HL-60/S4 treated with retinoic acid at 250 ng/mL for 4 days and 3 days (cell line): ENCODE results near the gene FAM114A1.
"Not testable (repeated sequence)": the region's sequence is repeated elsewhere in the genome, so short reads cannot be mapped to it uniquely, and the experiment has no call there.

Experiments used
- in situ Hi-C: fragments of 300-500 bp; cut with MboI; formaldehyde crosslinking; loops from 2 replicates; pipeline ENCODE4 v1.7.0; 2022; ENCODE audit warnings: low sequenced_read_pairs

Gene FAM114A1

GRCh38 chr4:38928974-38929373, 61.4 kb downstream of the FAM114A1 start:
- in situ Hi-C loops = no loop called here

DNA sequence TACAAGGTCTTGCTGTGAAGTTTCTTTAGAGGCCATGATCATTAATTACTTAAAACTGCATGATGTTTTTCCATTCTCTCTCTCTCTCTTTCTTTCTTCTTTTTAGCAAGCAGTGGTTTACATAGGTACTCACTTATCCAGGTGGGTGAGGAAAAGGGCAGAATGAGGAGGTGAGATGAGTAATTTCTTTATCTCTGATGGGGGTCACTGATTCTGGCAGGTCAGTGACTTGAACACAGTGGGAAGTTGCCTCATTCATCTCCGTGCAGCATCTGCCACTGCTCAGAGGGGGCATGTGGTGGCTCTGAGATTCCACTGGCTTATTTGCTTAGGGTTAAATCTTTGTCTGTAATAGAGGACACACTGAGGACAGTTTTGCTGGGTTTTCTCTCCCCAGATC, 62.6 kb downstream of the FAM114A1 start:
- in situ Hi-C loops = no loop called here

DNA sequence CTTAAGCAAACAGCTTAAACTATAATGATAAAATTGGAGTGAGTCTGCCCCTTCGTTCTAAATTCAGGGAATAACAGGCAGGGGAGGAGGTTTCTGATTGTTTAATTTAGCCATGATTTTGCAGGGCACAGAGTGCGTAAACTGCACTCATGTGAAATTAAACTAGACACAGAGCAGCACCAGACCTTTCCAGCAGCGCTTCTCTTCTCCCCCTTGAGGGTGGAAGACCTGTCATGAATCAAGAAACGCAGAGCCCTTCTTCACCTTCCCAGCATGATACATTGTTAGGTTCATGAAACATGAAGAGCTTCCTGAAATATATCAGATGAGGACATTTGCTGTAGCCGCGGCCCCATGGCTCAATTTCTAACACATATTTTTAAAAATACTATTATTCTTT, 63.1 kb downstream of the FAM114A1 start:
- in situ Hi-C loops = no loop called here

- in situ Hi-C loops = no loop called here
Measured at GRCh38 chr4:38931125-38931524, 63.5 kb downstream of the FAM114A1 start.

- in situ Hi-C loops = no loop called here
Measured at GRCh38 chr4:38935391-38936073, 67.9 kb downstream of the FAM114A1 start.

DNA sequence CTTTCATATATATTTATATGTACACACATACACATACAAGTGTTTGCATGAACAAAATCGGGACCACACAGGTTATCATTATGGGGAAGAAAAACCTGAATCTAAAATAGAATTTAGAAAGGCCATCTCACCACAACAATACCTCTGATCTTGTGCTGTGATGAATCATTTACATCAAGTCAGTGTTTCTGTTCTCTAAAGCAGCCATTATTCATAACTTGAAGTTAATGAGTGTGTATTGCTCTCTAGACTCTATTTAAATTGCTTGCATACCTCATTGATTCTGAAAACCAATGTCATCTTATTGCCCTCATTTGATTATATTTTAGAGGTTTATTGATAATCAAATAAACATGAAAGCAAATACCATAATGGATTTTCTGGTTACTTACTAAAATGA, 71.6 kb downstream of the FAM114A1 start:
- in situ Hi-C loops = no loop called here

DNA sequence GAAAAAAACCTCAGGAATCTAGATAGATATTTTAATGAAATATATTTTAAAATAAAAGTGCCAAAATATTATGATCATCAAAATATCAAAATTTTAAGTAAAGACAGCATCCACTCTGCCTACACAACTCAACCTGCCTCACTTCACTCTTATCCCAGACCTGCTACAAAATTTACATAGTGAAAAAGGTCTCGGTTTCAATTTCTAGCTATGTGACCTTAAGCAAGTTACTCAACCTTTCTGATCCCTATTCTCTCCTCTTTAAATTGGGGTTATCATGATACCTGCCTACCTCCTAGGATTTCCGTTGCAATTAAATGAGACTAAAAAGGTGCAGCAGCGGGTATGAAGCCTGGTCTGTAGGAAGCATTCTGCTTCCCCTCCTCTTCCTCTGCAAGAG, 72.9 kb downstream of the FAM114A1 start:
- in situ Hi-C loops = no loop called here

- in situ Hi-C loops = not testable (repeated sequence)
Measured at GRCh38 chr4:38941906-38942305, 74.3 kb downstream of the FAM114A1 start.

GRCh38 chr4:38943343-38943742, 75.7 kb downstream of the FAM114A1 start:
- in situ Hi-C loops = no loop called here

GRCh38 chr4:38944440-38944839, 76.8 kb downstream of the FAM114A1 start:
- in situ Hi-C loops = no loop called here

DNA sequence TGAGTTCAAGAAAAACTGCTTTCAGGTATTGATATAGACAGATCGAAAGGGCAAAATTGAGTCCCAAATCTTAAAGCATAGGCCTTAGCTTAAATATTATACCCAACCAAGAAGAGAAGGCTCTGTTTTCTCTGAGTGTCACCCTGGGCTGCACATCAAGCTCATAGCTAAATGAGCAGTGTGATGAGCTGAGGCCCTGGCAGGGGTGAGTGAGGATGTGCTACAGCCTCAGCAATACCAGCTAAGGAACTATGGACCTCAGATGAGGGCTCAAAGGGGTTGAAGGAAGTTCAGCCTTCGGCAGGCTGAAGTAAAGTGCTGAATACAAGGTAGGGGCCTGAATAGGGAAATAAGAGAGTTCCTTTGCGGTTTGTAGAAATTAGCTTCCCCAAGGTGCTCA, 79.3 kb downstream of the FAM114A1 start:
- in situ Hi-C loops = no loop called here

GRCh38 chr4:38948551-38948950, 80.9 kb downstream of the FAM114A1 start:
- in situ Hi-C loops = no loop called here

GRCh38 chr4:38949411-38950051, 81.9 kb downstream of the FAM114A1 start:
- in situ Hi-C loops = no loop called here

- in situ Hi-C loops = no loop called here
Measured at GRCh38 chr4:38950159-38950558, 82.6 kb downstream of the FAM114A1 start.

- in situ Hi-C loops = no loop called here
Measured at GRCh38 chr4:38950734-38951133, 83.1 kb downstream of the FAM114A1 start.

GRCh38 chr4:38951598-38951997, 84.0 kb downstream of the FAM114A1 start:
- in situ Hi-C loops = no loop called here

GRCh38 chr4:38952017-38952416, 84.4 kb downstream of the FAM114A1 start:
- in situ Hi-C loops = no loop called here

DNA sequence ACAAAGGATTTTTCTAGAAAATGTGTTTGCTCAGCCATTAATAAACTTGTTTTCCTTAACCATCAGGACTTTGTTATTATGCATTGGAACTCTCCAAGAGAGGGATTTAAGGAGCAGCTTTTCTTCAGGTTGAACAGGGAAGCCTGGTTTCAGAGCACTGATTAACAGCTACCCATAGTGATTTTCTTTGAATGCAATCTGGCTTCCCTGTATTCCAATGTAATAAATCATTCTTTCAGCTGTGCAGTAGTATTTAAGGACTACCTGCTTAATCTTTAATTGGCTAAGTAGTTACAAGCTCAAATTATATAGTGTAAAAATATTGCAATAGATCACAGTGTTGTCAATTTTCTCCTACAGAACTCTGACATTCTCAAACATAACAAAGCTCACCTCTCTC, 87.1 kb downstream of the FAM114A1 start:
- in situ Hi-C loops = no loop called here

GRCh38 chr4:38955957-38956356, 88.4 kb downstream of the FAM114A1 start:
- in situ Hi-C loops = no loop called here

GRCh38 chr4:38957261-38957815, 89.7 kb downstream of the FAM114A1 start:
- in situ Hi-C loops = no loop called here

DNA sequence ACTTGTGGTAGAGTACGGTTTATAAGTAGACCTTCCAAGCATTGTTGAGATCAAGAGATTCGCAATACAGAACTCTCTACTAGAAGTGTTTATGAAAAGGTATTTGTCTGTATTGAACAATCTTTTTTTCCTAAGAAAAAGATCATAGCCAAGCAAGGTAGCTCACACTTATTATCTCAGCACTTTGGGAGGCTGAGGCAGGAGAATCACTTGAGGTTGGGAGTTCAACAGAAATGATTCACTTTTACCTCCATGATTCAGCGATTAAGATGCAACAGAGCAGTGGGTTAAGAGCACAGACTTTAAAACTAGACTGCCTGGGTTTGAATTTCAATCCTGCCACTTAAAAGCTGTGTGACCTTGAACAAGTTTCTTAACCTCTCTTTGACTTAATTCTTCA, 90.3 kb downstream of the FAM114A1 start:
- in situ Hi-C loops = no loop called here

DNA sequence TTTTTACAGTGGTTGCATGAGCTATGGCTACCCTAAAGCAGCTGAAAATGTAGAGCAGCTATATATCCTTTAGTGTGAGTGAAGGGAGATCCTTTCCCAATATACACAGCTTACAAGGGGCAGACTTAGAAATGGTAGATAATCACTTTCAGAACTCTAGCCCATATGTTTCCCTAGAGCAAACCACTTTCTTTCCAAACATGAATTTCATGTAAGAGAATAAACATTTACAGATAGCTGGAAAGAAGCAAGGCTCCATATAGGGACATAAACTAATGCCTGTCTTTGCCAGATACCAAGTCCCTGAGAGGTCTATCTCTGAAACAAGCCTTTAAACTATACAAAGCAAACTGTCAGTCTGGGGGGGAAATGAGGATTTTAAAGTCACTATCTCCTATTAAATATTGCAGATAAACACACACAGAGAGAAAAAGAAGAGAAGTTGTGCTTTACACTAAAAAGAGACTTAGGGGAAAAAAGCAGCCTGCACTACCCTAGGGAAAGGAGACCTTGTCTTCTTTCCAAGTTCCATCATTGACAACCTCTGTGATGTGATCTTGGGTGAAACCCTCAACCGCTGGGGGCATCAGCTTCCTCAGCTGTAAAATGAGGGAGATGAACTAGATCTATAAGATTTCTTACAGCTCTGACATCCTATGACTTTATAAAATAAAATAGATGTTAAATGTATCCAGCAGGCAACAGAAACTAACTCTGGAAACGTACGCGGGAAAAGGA, 91.0 kb downstream of the FAM114A1 start:
- in situ Hi-C loops = no loop called here
